Measurements from ENCODE around the gene LASP1NB.

Gene LASP1NB

GRCh38 chr17:38939987-38940386, 14.6 kb downstream of the LASP1NB start:
- ATAC-seq: no peak
- no peak for TF ChIP-seq ZNF70 (CRISPR knock-in tag; IDR thresholded peaks at IDR 0.05)
- TF ChIP-seq OSR1 (CRISPR knock-in tag; IDR thresholded peaks at IDR 0.05): no peak
- TF ChIP-seq ZNF565 (CRISPR knock-in tag; conservative IDR thresholded peaks at IDR 0.05; ENCODE audit: low read depth): no peak
- TF ChIP-seq PATZ1 (CRISPR knock-in tag; IDR thresholded peaks at IDR 0.05; ENCODE audit: borderline replicate concordance): no peak
- no peak for TF ChIP-seq BACH2 (CRISPR knock-in tag; IDR thresholded peaks at IDR 0.05; ENCODE audit: borderline replicate concordance)

- ATAC-seq: no peak; the same call in 2 of the 3 replicates
- TF ChIP-seq ESRRG (CRISPR knock-in tag; IDR thresholded peaks at IDR 0.05): no peak
- no peak for TF ChIP-seq CREB5 (CRISPR knock-in tag; IDR thresholded peaks at IDR 0.05; ENCODE audit: low read depth)
- TF ChIP-seq BACH2 (CRISPR knock-in tag; IDR thresholded peaks at IDR 0.05; ENCODE audit: borderline replicate concordance): no peak
- TF ChIP-seq PPARA (CRISPR knock-in tag; IDR thresholded peaks at IDR 0.05; ENCODE audit: borderline replicate concordance): no peak
- no peak for TF ChIP-seq TCF4 (CRISPR knock-in tag; IDR thresholded peaks at IDR 0.05; ENCODE audit: borderline replicate concordance)
- TF ChIP-seq ZFP3 (CRISPR knock-in tag; IDR thresholded peaks at IDR 0.05): no peak
- TF ChIP-seq ZFP30 (CRISPR knock-in tag; IDR thresholded peaks at IDR 0.05): no peak
- TF ChIP-seq TOX (CRISPR knock-in tag; IDR thresholded peaks at IDR 0.05; ENCODE audit: borderline replicate concordance): no peak
- TF ChIP-seq ARNTL (CRISPR knock-in tag; IDR thresholded peaks at IDR 0.05; ENCODE audit: borderline replicate concordance, low read depth): no peak
- TF ChIP-seq ZNF565 (CRISPR knock-in tag; conservative IDR thresholded peaks at IDR 0.05; ENCODE audit: low read depth): no peak
- no peak for TF ChIP-seq TSHZ2 (CRISPR knock-in tag; IDR thresholded peaks at IDR 0.05)
- no peak for TF ChIP-seq RARB (CRISPR knock-in tag; IDR thresholded peaks at IDR 0.05)
- TF ChIP-seq PATZ1 (CRISPR knock-in tag; IDR thresholded peaks at IDR 0.05; ENCODE audit: borderline replicate concordance): no peak
Measured at GRCh38 chr17:38940404-38940803, 15.0 kb downstream of the LASP1NB start.

- TF ChIP-seq SNAI2 (CRISPR knock-in tag; IDR thresholded peaks at IDR 0.05) (no peak), RARB (CRISPR knock-in tag; IDR thresholded peaks at IDR 0.05) (no peak)
- no peak for ATAC-seq
Measured at GRCh38 chr17:38942696-38943334, 17.4 kb downstream of the LASP1NB start.

- ATAC-seq: no peak
- TF ChIP-seq RARB (CRISPR knock-in tag; IDR thresholded peaks at IDR 0.05) (no peak), SNAI2 (CRISPR knock-in tag; IDR thresholded peaks at IDR 0.05) (no peak), ISL1 (CRISPR knock-in tag; IDR thresholded peaks at IDR 0.05) (no peak), ZNF8 (CRISPR knock-in tag; IDR thresholded peaks at IDR 0.05) (no peak), PATZ1 (CRISPR knock-in tag; IDR thresholded peaks at IDR 0.05; ENCODE audit: borderline replicate concordance) (no peak), TOX (CRISPR knock-in tag; IDR thresholded peaks at IDR 0.05; ENCODE audit: borderline replicate concordance) (no peak), PPARA (CRISPR knock-in tag; IDR thresholded peaks at IDR 0.05; ENCODE audit: borderline replicate concordance) (no peak), TSHZ2 (CRISPR knock-in tag; IDR thresholded peaks at IDR 0.05) (no peak), ZFP3 (CRISPR knock-in tag; IDR thresholded peaks at IDR 0.05) (no peak)
Measured at GRCh38 chr17:38943607-38944006, 18.2 kb downstream of the LASP1NB start.
